Measurements from ENCODE around the gene DOCK9.
A peak's percentile ranks its signal among the peaks of the same experiment; 100 is the strongest.

Gene DOCK9

DNA sequence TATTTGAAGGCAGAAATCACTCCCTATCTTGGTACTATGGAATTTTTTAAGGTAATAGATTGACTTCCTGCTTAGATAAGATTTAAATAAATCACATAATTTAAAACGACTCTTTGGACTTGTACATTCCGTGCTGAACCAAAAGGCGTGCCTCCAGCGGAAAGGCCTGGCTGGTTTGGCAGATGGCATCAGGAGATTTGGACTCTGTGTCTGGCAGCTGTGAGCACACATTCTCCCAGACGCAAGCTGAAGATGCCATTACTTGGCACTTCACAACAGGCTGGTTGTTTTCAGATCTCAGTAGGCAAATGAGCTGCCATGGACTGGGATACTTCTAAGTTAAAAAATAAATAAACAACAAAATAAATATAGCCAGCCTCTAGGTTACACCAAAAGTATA lies 120.9 kb downstream of the DOCK9 start:
- DNase-seq (ENCODE audit: low read depth in 1 of 2, low spot score in 1 of 2): no peak

DNA sequence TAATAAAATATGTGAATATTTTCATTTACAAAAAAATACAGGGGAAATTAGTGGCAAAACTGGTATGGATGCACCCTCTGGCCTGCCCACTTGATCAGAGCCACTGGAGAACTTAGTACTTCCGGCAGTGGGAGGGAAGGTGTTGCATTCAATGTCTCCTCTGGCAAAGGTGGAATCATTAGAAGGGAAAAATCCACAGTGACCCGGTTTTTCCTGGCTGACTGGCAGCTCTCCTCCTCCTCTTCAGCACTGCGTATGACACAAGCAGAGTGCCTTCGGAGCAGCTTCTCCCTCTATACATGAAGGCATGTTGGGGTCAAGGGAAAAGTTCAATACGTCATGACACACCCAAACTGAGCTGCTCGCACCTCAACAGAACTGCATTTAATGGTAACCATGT lies 123.4 kb downstream of the DOCK9 start:
- DNase-seq (ENCODE audit: low read depth in 1 of 2, low spot score in 1 of 2): no peak

DNA sequence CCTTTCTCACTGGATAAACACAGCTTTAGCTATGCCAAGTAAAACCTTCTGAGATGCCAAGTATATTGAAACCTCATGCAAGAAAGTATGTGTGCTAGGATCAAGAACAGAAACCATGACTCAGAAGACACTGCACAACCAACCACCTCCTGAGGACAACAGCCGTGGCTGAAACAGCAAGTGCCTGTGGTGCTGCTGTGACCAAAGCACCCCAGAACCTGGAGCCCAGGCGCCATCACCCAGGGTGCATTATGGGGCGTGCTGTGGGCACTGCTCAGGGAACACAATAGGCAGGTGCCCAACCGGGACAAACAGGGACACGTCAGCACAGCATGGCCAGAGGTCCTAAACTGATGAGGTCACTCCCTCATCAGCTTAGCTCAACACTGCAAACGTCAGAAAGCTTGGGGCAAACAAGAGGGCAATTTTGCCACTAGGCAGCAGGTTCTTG lies 124.1 kb downstream of the DOCK9 start:
- peak in 1 of 2 donors; percentile 37 for DNase-seq (ENCODE audit: low read depth in 1 of 2, low spot score in 1 of 2)

DNA sequence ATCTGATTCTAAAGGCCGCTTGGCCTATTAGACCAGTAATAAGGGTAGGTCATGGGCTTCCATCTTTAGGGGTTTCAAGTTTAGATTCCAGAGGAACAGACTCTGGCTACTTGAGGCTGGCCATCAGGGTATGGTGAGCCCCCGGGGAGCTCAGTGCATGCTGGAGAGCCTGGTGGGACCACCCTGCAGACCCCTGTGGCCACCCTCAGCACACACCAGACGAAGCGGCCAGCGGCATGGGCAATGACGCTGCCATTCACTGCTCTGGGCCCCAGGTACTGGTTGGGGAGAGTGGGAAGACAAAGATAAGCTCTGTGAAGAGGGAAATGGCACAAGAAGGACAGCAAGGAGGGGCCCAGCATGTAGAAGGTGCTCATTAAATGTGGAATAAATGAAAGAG lies 126.6 kb downstream of the DOCK9 start:
- DNase-seq (ENCODE audit: low read depth in 1 of 2, low spot score in 1 of 2): no peak

DNA sequence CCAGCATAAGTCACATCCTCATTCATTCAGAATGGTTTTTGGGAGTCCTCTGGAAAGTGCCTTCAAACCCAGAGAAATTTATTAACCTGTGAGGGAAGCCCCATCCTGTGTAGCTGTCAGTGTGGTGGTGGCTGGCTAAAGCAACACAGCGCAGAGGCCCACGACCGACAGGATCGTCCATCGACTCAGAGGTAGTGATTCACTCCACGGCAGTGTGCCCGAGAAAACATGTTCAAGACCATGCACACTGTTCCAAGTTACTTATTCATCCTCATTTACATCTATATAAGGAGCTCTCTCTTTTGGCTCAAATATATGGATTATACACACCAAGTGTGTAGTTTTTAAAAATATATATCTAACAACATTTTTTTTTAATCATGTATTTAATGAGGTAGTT lies 129.1 kb downstream of the DOCK9 start:
- DNase-seq (ENCODE audit: low read depth in 1 of 2, low spot score in 1 of 2): no peak

DNA sequence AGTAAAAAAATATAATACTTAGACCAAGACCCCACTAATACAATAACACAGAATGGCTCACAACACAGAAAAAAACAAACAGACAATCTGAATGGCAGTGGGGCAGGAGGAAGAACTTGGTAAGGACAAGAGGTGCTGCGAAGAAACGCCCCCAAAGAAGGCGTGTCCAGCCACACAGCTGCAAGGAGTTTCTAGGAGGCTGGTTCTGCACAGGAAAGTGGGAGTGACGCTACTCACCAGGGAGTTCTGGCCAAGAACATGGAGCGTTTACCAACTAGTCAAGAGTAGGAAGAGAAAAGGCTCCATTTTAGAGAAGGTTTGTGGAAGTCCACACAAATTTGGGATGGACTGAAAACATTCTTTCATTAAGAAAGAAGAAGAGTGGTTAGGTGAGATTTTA lies 130.1 kb downstream of the DOCK9 start:
- DNase-seq (ENCODE audit: low read depth in 1 of 2, low spot score in 1 of 2): no peak

DNA sequence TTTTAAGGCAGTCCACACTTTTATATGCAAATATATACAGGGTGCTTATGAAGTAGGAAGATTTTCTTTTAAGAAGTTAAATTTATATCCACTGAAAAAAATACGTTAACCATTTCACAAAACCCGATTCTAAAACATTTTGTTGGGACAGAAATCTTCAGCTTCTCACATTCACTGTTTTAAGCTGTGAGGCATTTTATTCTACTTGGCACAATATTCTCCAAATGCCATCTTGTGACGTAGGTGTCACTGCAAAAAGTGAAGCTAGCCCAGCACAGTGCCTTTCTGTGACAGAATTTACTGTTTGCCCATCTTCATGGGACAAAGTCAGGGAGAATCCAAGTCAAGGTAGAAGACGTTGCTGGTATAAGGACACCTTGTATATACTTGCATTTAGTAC lies 130.9 kb downstream of the DOCK9 start:
- no peak for DNase-seq (ENCODE audit: low read depth in 1 of 2, low spot score in 1 of 2)

DNA sequence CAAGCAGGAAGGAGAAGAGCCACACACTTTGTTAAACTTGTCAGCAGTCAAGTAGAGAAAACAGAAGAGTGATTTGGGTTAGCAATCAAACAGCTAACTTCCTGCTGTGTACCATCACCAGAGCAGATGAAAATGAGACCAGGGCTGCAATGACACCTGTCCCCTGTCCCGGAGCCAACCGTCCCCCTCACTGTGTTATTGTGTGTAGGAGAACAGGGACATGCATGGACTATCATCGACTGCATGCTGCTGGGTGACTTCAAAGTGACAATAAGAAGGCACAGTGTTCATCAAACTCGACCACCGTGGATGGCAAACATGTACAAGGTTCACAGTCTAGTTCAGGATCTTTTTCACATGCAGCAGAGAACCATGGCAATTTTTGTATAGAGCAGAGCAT lies 131.3 kb downstream of the DOCK9 start:
- no peak for DNase-seq (ENCODE audit: low read depth in 1 of 2, low spot score in 1 of 2)

DNA sequence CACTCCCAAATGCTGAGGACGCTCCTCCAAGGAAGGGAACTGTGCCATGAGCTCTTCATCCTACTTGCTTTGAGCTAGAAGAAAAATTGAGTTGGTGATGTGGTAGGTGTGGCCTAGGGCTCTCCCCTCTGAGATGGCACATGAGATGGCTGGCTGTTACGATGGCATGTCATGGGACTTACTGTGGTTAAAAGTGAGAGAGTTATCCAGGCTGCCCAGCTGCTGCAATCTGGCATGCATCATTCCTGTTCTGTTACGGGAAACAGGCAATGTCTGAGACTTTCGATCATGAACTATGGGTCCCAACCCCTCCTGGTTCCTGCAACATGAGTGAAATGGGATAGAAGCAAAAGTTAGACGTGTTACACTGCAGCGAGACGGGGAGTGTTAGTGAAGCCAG lies 132.1 kb downstream of the DOCK9 start:
- no peak for DNase-seq (ENCODE audit: low read depth in 1 of 2, low spot score in 1 of 2)

DNA sequence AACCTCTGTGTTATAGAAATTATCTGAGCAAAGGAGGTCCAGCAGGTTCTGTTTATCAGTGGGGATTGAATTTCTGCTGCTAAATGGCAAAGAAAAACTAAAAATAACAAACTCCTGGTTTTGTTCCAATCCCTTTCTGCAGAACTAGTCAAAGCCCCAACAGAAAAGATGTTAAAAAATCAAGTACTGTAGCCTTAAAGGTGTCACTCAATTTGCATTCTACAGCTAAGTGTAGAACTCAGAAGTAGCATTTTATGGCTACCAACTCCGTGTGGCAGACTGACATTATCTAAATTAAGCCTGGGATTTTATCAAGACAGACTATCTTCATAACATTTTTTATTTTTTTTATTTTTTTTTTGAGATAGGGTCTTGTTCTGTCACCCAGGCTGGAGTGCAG lies 133.8 kb downstream of the DOCK9 start:
- DNase-seq (ENCODE audit: low read depth in 1 of 2, low spot score in 1 of 2): no peak

DNA sequence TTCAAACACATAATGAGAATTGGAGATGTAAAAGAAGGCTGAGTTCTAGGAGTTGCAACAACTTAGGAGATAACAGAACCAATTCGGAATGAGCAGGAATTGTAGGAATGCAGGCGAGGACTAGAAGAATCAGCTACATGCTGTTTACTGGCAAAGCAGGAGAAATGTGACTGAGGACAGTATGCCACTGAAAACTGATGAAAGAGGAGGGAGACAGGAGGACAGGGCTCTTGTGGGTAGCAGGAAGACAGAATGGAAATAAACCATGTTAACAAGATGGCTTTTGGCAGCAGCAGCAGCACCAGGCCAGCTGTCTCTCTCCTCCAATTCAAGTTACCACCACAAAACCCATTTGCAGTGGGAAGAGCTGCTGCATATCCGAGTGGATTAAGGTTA lies 134.4 kb downstream of the DOCK9 start:
- no peak for DNase-seq (ENCODE audit: low read depth in 1 of 2, low spot score in 1 of 2)

DNA sequence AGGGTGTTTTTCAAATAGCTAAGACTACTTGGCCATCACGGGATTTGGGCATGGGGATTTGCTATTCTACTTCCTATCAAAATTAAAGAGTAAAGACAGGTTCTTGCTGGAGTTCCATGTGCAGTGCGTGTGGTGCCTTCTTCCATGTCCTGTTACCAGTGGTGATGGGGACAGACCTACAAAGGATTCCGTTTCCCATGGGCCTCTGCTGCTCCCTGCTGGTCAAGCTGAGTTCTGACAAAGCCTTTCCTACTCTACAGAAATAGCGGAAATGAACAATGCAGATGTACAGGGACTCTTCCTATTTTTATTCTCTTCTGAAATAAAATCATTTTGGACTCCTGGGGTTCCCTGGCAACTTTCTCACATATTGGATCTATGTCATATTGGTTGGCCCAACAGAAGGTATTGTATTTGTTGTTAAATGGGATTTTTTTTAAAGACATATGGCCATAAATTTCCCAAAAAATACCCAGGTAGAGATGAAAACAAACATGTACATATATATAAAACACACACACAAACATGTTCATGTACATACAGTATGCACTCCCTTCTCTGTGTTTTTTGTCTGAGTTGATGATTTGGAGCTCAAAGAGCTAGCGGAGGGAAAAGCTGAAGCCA lies 134.9 kb downstream of the DOCK9 start:
- DNase-seq (ENCODE audit: low read depth in 1 of 2, low spot score in 1 of 2): peak in 1 of 2 donors; percentile 59

DNA sequence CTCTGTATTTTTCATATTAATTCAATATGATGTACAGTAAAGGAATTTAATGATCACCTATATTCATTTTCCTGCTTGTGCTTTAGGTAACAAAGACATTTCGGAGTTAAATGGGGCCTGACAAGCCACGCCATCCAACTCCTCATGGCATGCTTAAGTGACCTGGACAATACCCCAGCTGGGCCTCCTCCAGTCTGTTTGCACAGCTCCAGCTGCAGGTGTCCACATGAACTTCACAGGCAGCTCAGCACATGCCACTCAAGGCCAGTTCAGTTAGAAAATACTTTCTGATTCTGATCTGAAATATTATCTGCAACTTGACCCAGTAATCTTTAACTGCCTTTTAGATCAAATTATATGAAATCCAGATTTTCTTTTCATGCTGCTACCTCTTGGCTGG lies 135.8 kb downstream of the DOCK9 start:
- no peak for DNase-seq (ENCODE audit: low read depth in 1 of 2, low spot score in 1 of 2)

DNA sequence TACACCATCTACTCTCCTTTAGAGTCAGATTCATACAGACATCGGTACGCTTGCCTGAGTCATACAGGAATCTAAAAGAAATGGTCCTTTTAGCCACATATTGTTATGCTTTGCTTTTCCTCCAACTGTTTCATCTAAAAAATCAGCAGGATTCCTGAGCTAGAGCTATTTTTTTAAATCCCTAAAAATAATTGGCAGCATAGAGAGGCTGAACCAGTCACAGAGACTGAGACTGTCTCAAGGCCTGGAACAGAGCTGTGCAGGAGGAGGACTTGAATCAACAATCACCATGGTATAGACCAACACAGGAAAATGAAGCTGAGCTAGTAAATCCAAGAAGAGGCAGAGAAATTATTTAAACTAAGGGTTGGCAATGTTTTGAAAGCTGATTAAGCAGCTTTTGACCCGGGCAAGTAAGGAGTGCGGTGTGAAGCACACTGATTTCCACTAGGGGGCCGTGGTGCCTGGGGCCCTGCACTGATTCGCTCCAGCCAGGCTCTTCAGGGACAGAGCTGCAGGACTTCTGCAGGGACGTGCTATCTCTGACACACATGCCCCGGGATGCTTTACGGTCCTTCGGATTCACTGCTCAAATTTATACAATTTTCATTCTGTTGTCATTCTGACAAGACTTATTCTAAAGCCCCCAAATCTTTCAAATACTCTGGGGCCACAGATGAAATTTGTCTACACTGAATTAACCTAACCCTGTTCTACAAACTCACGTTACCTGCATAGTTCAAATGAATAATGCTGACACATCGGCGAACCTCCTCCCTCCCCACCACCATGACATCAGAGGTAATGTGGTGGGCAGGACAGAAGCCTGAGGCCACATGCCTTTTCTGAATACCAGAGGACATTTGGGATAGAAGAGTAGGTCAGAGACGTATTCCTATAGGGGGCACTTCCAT lies 137.8 kb downstream of the DOCK9 start:
- DNase-seq (ENCODE audit: low read depth in 1 of 2, low spot score in 1 of 2): peak in 1 of 2 donors; percentile 27

DNA sequence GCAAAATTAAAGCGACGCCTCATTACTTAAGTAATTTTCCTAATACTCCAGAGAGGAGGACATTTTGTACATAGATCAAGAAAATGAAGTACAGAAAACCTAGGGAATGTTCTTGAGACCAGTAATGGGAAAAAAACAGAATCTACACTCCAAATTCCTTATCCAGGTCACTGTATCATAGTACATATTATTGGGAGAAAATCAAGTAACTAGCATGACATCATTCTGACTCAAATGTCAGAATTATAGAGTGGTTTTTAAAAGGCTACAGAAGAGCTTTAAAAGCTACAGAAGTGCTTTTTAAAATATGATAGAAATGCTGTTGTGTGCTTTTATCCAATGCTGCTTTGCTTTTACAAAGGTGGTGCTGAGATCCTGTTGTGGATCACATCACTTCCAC lies 139.1 kb downstream of the DOCK9 start:
- DNase-seq (ENCODE audit: low read depth in 1 of 2, low spot score in 1 of 2): no peak

DNA sequence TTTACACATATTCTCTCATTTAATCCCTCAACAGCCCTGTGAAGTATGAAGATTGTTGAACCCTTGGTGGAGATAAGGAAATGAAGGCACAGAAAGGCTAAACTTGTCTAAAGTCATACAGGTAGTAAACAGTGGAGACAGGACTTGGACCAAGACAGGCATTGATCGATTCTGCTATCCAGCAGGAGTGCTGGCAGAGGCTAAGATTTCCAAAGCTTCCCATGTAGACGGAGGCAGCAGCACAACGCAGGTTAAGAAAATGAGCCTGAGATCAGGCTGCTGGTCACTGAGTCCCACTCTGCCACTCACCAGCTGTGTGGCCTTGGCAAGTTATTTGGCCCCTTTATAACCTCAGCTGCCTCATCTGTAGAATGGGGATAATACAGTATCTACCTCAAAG lies 140.0 kb downstream of the DOCK9 start:
- no peak for DNase-seq (ENCODE audit: low read depth in 1 of 2, low spot score in 1 of 2)

DNA sequence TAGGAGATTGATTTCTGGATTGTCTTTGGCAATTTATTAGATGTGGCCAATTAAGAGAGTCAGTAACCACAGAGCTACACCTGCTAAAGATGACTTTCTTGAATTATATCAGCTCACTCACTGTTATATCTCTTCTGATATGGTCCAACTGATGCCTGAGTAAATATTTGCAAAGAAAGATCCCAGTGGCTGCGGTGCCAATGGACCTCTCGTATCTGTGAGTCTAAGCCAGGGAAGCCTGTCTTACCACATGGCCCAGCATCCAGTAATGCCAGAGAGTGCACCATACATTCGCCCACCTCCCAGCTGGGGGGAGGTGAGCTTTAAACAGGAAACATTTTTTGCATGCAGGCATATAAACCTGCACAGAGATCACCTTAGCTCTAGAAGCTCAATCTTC lies 142.7 kb downstream of the DOCK9 start:
- no peak for DNase-seq (ENCODE audit: low read depth in 1 of 2, low spot score in 1 of 2)

DNA sequence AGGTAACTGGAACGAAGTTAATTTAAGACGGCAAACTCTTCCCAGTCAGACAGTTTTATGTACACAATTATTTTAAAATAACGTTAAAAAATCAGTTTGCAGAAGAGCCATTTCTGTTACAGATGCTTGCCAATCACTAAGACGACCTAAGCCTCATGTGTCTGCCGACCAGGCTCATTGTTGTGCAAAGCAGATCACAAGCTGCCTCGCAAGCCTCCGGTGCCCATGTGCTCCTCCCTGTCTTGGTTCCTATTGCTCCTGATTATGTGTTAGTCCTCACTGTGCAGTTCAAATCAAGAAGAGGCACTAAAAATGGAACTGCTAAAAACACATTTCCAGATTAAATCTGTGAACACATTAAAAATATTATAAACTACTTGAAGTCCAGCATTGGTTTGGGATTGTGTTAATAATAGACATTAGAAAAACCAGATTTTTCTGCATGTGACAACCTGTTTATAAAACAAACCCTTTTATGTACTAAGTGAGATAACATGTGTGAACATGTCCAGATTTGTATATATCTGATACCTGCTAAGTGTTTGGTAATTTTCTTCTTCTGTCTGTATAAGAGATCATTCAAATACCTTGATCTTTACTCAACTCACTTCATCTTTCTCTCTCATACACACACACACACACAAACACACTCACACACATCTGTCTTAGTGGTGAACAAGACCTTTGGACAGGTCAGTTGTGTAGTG lies 143.5 kb downstream of the DOCK9 start:
- no peak for DNase-seq (ENCODE audit: low read depth in 1 of 2, low spot score in 1 of 2)

DNA sequence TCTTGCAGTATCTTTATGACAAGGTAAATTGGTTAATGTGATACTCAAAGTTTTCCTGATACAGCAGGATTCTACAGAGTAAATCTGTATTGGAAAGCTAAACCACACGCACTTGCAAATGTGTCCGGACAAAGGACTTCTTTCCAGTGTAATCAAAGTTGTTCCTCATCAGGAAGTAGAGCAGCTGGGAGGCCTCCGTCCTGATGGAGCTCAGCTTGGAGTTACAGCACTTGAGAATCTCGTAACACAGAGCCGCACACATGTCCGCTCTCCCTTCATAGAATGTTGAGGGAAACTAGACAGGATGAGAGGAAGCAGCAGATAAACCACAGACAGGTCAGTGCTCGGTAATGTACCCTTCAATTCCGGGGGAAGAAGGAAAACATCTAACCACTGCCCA lies 146.6 kb downstream of the DOCK9 start:
- DNase-seq (ENCODE audit: low read depth in 1 of 2, low spot score in 1 of 2): no peak

DNA sequence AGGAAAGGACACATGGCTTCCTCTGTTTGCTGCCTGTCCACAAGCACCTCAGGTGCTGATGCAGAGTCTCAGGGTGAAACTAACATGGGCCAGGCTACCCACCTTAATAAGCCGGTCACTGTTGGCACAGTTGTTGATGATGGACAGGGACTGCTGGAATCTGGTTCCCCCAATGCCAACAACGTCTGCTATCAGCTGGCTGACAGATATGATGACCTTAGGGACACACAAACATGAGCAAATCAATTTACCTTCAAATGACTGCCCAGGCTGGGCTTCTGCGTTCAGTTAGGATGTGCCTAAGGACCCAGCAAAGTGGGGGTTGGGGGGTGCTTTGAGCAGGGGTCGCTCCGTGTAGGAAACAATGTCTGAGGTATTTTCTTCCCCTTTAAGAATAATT lies 148.3 kb downstream of the DOCK9 start:
- no peak for DNase-seq (ENCODE audit: low read depth in 1 of 2, low spot score in 1 of 2)

DNA sequence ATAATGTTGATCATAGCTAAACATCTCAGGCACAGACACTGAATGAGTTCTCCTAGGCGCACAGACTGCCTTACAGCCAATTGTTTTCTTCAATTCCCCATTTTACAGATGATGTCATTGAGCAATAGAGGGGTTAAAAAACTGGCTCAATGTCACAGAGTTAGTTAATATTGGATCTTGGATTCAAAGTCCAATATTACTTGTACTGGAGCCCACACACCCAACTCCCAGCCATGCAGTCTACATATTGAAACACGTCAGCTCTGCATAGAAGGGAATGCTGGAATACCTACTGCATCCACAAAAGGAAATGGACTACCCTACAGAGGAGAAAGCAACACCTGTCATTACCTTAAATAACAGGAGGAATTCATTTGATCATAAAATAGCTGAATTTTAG lies 149.2 kb downstream of the DOCK9 start:
- no peak for DNase-seq (ENCODE audit: low read depth in 1 of 2, low spot score in 1 of 2)

DNA sequence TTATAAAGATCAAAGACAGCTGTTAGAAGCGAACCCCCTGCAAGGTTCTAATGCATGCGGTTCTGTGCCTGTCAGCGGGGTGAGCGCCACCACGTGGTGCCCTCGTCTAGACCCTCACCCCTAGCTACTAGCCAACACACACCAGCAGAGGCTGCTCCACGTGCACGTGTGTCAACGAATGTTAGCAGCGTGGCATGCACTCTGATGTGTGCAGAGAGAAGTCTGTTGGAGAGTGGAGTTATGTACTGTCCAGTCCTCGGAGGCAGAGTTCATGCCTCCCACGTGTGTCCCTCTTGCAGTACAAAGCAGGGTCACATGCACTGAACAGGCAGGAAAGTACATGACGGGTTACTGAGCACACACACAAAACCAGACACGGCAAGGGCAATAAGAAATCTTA lies 150.4 kb downstream of the DOCK9 start:
- no peak for DNase-seq (ENCODE audit: low read depth in 1 of 2, low spot score in 1 of 2)
